ENCODE data around the gene ABCG4.

DNA sequence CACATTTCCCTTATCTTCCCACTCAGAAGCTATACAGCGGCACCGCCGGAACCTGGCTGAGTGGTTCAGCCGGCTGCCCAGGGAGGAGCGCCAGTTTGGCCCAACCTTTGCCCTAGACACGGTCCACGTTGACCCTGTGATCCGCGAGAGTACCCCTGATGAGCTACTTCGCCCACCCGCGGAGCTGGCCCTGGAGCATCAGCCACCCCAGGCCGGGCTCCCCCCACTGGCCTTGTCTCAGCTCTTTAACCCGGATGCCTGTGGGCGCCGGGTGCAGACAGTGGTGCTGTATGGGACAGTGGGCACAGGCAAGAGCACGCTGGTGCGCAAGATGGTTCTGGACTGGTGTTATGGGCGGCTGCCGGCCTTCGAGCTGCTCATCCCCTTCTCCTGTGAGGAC is 24.6 kb downstream of the ABCG4 start:
- TF ChIP-seq, protein P1, sequence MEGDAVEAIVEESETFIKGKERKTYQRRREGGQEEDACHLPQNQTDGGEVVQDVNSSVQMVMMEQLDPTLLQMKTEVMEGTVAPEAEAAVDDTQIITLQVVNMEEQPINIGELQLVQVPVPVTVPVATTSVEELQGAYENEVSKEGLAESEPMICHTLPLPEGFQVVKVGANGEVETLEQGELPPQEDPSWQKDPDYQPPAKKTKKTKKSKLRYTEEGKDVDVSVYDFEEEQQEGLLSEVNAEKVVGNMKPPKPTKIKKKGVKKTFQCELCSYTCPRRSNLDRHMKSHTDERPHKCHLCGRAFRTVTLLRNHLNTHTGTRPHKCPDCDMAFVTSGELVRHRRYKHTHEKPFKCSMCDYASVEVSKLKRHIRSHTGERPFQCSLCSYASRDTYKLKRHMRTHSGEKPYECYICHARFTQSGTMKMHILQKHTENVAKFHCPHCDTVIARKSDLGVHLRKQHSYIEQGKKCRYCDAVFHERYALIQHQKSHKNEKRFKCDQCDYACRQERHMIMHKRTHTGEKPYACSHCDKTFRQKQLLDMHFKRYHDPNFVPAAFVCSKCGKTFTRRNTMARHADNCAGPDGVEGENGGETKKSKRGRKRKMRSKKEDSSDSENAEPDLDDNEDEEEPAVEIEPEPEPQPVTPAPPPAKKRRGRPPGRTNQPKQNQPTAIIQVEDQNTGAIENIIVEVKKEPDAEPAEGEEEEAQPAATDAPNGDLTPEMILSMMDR (IDR thresholded peaks at IDR 0.05): no peak
- no peak for TF ChIP-seq POLR2AphosphoS5 (IDR thresholded peaks at IDR 0.05; ENCODE audit: low read depth, low read length)
- TF ChIP-seq, protein P2, sequence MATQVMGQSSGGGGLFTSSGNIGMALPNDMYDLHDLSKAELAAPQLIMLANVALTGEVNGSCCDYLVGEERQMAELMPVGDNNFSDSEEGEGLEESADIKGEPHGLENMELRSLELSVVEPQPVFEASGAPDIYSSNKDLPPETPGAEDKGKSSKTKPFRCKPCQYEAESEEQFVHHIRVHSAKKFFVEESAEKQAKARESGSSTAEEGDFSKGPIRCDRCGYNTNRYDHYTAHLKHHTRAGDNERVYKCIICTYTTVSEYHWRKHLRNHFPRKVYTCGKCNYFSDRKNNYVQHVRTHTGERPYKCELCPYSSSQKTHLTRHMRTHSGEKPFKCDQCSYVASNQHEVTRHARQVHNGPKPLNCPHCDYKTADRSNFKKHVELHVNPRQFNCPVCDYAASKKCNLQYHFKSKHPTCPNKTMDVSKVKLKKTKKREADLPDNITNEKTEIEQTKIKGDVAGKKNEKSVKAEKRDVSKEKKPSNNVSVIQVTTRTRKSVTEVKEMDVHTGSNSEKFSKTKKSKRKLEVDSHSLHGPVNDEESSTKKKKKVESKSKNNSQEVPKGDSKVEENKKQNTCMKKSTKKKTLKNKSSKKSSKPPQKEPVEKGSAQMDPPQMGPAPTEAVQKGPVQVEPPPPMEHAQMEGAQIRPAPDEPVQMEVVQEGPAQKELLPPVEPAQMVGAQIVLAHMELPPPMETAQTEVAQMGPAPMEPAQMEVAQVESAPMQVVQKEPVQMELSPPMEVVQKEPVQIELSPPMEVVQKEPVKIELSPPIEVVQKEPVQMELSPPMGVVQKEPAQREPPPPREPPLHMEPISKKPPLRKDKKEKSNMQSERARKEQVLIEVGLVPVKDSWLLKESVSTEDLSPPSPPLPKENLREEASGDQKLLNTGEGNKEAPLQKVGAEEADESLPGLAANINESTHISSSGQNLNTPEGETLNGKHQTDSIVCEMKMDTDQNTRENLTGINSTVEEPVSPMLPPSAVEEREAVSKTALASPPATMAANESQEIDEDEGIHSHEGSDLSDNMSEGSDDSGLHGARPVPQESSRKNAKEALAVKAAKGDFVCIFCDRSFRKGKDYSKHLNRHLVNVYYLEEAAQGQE (IDR thresholded peaks at IDR 0.05; ENCODE audit: insufficient read depth in 1 of 2, low read depth in 2 of 2, low read length in 1 of 2): no peak

All from Panc1 (cell line).